Prostate gland (tissue), 2 donors: Measurements from ENCODE around the gene PRDX5.

ENCODE experiments used
- POLR2A ChIP-seq: fragments of 450-650 bp; IDR thresholded peaks from one replicate; pipeline ENCODE4 v1.6.1; 2016; ENCODE audit warnings: antibody characterized with exemption, mild to moderate bottlenecking
- TF ChIP-seq, protein P1 (sequence below), 4 experiments: fragments of 200-600 bp in 2 of 4; fragments of 450-650 bp in 2 of 4; sonication (generic) in 2 of 4; IDR thresholded peaks; 1 replicate in 3 of 4; 2 replicates in 1 of 4; pipeline ENCODE4 v1.5.1; 2016 to 2019; ENCODE audit warnings: antibody characterized with exemption in 4 of 4, mild to moderate bottlenecking in 2 of 4, moderate library complexity in 2 of 4

DNA sequence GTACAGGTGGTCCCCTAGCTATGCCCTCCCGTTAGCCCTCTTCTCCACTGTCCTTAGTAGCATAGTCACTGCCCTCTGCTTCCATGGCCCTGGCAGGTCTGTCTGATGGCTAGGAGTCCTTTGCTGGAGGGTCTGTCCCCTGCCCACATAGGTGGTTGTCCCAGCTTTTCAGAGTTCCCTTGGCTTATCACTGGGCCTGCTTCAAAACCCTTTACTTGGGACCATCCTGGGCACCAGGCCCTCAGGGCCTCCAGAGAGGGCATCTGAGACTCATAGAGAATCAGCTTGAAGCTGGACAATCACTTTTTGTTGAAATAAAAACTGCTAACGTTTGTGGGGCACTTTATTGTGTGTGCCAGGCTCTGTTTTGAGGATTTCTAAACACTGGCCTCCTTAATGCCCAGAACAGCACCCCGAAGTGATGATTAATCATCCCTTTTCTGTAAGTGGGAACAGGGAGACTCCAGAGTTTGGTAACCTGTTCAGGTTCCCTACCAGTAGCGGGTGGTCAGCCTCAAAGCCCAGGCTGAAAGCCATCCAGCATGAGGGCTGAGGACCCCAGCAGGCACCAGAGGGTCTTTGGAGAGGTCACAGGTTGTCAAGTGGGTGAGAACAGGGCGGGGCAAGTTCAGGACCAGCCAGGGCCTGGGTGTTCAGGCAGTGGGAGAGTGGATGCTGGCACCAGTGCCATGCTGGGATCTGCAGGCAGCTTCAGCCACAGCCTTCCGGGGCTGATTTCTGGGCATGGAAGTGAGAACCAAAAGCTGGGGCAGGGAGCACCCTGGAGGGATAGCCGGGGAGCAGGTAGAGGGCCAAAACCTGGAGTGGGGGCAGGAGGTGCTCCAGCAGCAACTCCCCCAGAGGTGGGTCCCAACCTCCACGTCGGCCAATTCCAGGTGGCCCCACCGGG is 27.3 kb upstream of the PRDX5 start:
- no peak for TF ChIP-seq POLR2A
- TF ChIP-seq, protein P1, sequence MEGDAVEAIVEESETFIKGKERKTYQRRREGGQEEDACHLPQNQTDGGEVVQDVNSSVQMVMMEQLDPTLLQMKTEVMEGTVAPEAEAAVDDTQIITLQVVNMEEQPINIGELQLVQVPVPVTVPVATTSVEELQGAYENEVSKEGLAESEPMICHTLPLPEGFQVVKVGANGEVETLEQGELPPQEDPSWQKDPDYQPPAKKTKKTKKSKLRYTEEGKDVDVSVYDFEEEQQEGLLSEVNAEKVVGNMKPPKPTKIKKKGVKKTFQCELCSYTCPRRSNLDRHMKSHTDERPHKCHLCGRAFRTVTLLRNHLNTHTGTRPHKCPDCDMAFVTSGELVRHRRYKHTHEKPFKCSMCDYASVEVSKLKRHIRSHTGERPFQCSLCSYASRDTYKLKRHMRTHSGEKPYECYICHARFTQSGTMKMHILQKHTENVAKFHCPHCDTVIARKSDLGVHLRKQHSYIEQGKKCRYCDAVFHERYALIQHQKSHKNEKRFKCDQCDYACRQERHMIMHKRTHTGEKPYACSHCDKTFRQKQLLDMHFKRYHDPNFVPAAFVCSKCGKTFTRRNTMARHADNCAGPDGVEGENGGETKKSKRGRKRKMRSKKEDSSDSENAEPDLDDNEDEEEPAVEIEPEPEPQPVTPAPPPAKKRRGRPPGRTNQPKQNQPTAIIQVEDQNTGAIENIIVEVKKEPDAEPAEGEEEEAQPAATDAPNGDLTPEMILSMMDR (IDR thresholded peaks at IDR 0.05): no peak
